SK-N-MC (cell line): ENCODE measurements around the gene ITGA3.

Experiments used
- DNase-seq: peaks from one replicate; pipeline ENCODE4 v3.0.0-alpha.2; 2011; ENCODE audit warnings: low read depth, low spot score
- H3K27ac ChIP-seq: fragments of 200-600 bp; sonication (generic); 2 replicates; pipeline ENCODE4 v1.5.1; 2016; ENCODE audit warnings: mixed run types
- H3K36me3 ChIP-seq: fragments of 200-600 bp; sonication (generic); 2 replicates; pipeline ENCODE4 v1.6.1; 2017; ENCODE audit warnings: antibody characterized with exemption, low read length, mixed read lengths; ENCODE audit not compliant: insufficient read depth
- H3K4me3 ChIP-seq: fragments of 200-600 bp; sonication (generic); 2 replicates; pipeline ENCODE4 v1.5.1; 2016
- H3K9ac ChIP-seq: fragments of 200-600 bp; sonication (generic); 2 replicates; pipeline ENCODE4 v1.8.0; 2017; ENCODE audit warnings: mixed run types, mixed read lengths; ENCODE audit not compliant: insufficient read length
- H3K9me3 ChIP-seq: fragments of 200-600 bp; sonication (generic); 2 replicates; pipeline ENCODE4 v1.6.1; 2017; ENCODE audit warnings: low read depth, mild to moderate bottlenecking, antibody characterized with exemption, low read length, moderate library complexity, mixed read lengths
- EZH2 ChIP-seq: fragments of 200-600 bp; sonication (generic); IDR thresholded peaks from one replicate; pipeline ENCODE4 v1.6.1; 2017; ENCODE audit warnings: antibody characterized with exemption
- FOXP2 ChIP-seq: optimal IDR thresholded peaks from 2 replicates; pipeline ENCODE3; 2011; ENCODE audit warnings: mild to moderate bottlenecking, moderate library complexity; ENCODE audit not compliant: insufficient read depth; ENCODE audit errors: extremely low read length, control extremely low read depth
- POLR2AphosphoS5 ChIP-seq: IDR thresholded peaks from 2 replicates; pipeline ENCODE4 v1.6.1; 2012; ENCODE audit warnings: mild to moderate bottlenecking, low read depth, low read length, borderline replicate concordance

The ITGA3 gene

DNA sequence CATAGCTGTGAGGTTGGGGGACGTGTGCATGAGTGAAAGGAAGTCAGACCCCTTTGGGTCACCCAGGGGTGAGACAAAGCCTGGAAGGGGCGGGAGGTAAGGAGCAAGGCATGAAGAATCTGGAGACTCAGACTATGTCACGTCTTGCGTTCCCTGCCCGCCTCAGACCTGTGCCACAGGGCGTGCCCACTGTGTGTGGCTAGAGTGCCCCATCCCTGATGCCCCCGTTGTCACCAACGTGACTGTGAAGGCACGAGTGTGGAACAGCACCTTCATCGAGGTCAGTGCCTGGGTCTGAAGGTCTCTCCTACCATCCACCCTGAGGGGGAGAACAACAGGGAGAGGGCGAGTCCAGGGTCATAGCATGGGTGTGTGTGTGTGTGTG lies 24.2 kb downstream of the ITGA3 start:
- H3K9me3 ChIP-seq, result no peaks in the 10 kb centered on the region
- H3K27ac ChIP-seq, result no peak overlapping the region
- H3K9ac ChIP-seq, result no peak overlapping the region
- TF ChIP-seq EZH2, result no peak
- no peak for TF ChIP-seq POLR2AphosphoS5
- H3K36me3 ChIP-seq, result no peaks in the 10 kb centered on the region
- no peak overlapping the region for H3K4me3 ChIP-seq
- DNase-seq, result no peak

DNA sequence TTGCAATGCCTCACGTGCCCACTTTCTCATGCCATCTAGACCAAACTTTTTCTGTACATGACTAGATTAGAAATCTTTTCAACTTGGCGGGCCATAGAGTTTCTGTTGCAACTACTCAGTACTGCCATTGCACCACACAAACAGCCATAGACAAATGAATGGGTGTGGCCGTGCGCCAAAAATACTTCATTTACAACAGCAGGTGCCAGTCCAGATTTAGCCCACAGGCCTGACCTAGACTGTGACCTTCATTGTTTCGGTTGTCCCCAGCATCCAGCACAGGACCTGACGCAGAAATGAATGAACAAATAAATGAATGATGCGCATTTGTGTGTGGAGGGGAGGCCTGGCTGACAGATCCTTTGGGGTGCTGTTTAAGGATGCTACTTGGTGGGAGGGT lies 24.9 kb downstream of the ITGA3 start:
- Histone ChIP-seq H3K9ac (no peak overlapping the region), H3K9me3 (no peaks in the 10 kb centered on the region), H3K4me3 (no peak overlapping the region), H3K36me3 (no peaks in the 10 kb centered on the region), H3K27ac (no peak overlapping the region)
- no peak for DNase-seq
- TF ChIP-seq EZH2 (no peak), FOXP2 (no peak), POLR2AphosphoS5 (no peak)

DNA sequence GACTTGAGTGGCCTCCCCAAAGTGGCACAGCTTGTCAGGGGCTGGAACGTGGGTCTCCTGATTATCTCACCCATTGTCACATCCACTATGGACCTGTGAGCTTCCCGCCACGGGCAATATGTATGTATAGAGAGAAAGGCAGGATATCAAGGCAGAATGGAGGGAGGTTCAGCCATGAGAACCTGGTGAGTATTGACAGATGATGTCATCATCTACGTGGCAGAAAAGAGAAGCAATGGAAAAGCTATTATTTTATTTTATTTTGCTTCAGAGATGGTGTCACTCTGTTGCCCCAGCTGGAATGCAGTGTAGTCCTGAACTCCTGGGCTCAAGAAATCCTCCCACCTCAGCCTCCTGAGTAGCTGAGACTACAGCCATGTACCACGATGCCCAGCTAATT lies 25.8 kb downstream of the ITGA3 start:
- DNase-seq, result no peak
- H3K4me3 ChIP-seq, result no peak overlapping the region
- H3K36me3 ChIP-seq, result no peaks in the 10 kb centered on the region
- TF ChIP-seq POLR2AphosphoS5 (no peak), EZH2 (no peak), FOXP2 (no peak)
- no peaks in the 10 kb centered on the region for H3K9me3 ChIP-seq
- H3K27ac ChIP-seq, result no peak overlapping the region
- H3K9ac ChIP-seq, result no peak overlapping the region

DNA sequence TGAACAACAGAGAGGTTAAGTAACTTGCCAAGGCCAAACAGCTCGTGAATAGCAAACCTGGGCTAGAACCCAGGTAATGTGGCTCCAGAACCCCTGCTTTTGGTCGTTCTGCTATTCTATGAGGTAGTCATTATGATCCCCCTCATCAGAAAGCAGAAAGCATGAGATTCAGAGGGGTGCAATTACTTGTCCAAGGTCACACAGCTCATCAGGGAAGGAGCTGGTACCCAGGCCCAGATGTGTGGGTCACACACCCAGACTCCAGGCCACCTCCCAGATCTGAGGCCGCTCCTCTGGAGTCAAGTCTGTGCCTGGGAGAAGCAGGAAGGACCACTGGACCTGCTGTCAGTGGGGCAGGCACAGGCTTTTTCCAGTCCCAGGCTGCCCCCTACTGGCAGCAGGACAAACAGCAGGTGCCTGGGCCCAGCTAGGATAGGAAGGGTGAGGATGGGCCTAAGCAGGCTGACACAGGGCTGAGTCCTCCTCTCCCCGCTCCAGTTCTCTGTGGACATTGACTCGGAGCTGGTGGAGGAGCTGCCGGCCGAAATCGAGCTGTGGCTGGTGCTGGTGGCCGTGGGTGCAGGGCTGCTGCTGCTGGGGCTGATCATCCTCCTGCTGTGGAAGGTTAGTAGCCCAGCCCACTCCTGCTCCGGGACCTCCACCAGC lies 31.5 kb downstream of the ITGA3 start:
- no peak overlapping the region for H3K9ac ChIP-seq
- no peaks in the 10 kb centered on the region for H3K9me3 ChIP-seq
- H3K4me3 ChIP-seq, result no peak overlapping the region
- H3K27ac ChIP-seq, result no peak overlapping the region
- no peaks in the 10 kb centered on the region for H3K36me3 ChIP-seq
- no peak for DNase-seq
- TF ChIP-seq POLR2AphosphoS5, result no peak
- TF ChIP-seq EZH2, result no peak
- no peak for TF ChIP-seq FOXP2

DNA sequence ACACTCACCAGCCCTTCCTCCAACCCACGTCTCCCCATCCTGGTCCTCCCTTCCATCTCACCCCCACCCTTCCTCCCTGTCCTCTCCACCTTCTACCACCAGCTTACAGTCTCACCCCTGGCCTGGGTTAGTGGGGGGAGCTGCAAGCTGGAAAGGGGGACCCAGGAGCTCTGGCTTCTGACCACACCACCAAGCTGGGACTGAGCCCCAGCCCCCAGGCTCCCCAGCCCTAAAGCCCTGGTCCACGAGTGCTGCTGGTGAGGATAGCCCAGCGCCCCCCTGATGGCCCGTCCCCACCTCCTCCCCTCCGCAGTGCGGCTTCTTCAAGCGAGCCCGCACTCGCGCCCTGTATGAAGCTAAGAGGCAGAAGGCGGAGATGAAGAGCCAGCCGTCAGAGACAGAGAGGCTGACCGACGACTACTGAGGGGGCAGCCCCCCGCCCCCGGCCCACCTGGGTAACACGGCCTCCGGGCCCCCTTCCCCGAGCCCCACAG lies 32.0 kb downstream of the ITGA3 start:
- no peaks in the 10 kb centered on the region for H3K36me3 ChIP-seq
- H3K9ac ChIP-seq, result no peak overlapping the region
- H3K27ac ChIP-seq, result no peak overlapping the region
- no peak for DNase-seq
- no peaks in the 10 kb centered on the region for H3K9me3 ChIP-seq
- TF ChIP-seq POLR2AphosphoS5, result no peak
- TF ChIP-seq EZH2, result no peak
- no peak for TF ChIP-seq FOXP2
- no peak overlapping the region for H3K4me3 ChIP-seq

DNA sequence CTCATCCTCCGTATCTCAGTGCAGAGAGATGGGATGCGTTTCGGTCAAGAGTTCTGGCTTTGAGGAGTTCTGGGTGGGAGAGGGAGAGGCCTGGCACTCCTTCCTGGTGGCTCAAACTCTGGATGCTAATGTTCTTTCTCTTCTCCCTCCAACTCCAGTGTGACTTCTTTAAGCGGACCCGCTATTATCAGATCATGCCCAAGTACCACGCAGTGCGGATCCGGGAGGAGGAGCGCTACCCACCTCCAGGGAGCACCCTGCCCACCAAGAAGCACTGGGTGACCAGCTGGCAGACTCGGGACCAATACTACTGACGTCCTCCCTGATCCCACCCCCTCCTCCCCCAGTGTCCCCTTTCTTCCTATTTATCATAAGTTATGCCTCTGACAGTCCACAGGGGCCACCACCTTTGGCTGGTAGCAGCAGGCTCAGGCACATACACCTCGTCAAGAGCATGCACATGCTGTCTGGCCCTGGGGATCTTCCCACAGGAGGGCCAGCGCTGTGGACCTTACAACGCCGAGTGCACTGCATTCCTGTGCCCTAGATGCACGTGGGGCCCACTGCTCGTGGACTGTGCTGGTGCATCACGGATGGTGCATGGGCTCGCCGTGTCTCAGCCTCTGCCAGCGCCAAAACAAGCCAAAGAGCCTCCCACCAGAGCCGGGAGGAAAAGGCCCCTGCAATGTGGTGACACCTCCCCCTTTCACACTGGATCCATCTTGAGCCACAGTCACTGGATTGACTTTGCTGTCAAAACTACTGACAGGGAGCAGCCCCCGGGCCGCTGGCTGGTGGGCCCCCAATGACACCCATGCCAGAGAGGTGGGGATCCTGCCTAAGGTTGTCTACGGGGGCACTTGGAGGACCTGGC lies 33.3 kb downstream of the ITGA3 start:
- DNase-seq, result no peak
- H3K9ac ChIP-seq, result no peak overlapping the region
- H3K27ac ChIP-seq, result no peak overlapping the region
- no peak overlapping the region for H3K4me3 ChIP-seq
- TF ChIP-seq FOXP2 (no peak), POLR2AphosphoS5 (no peak), EZH2 (no peak)
- no peaks in the 10 kb centered on the region for H3K9me3 ChIP-seq
- no peaks in the 10 kb centered on the region for H3K36me3 ChIP-seq

DNA sequence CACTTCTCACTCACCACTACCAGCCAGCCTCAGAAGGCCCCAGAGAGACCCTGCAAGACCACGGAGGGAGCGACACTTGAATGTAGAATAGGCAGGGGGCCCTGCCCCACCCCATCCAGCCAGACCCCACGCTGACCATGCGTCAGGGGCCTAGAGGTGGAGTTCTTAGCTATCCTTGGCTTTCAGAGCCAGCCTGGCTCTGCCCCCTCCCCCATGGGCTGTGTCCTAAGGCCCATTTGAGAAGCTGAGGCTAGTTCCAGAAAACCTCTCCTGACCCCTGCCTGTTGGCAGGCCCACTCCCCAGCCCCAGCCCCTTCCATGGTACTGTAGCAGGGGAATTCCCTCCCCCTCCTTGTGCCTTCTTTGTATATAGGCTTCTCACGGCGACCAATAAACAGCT lies 34.2 kb downstream of the ITGA3 start:
- H3K27ac ChIP-seq, result no peak overlapping the region
- no peaks in the 10 kb centered on the region for H3K36me3 ChIP-seq
- no peaks in the 10 kb centered on the region for H3K9me3 ChIP-seq
- TF ChIP-seq POLR2AphosphoS5 (no peak), EZH2 (no peak), FOXP2 (no peak)
- no peak overlapping the region for H3K4me3 ChIP-seq
- no peak for DNase-seq
- no peak overlapping the region for H3K9ac ChIP-seq

DNA sequence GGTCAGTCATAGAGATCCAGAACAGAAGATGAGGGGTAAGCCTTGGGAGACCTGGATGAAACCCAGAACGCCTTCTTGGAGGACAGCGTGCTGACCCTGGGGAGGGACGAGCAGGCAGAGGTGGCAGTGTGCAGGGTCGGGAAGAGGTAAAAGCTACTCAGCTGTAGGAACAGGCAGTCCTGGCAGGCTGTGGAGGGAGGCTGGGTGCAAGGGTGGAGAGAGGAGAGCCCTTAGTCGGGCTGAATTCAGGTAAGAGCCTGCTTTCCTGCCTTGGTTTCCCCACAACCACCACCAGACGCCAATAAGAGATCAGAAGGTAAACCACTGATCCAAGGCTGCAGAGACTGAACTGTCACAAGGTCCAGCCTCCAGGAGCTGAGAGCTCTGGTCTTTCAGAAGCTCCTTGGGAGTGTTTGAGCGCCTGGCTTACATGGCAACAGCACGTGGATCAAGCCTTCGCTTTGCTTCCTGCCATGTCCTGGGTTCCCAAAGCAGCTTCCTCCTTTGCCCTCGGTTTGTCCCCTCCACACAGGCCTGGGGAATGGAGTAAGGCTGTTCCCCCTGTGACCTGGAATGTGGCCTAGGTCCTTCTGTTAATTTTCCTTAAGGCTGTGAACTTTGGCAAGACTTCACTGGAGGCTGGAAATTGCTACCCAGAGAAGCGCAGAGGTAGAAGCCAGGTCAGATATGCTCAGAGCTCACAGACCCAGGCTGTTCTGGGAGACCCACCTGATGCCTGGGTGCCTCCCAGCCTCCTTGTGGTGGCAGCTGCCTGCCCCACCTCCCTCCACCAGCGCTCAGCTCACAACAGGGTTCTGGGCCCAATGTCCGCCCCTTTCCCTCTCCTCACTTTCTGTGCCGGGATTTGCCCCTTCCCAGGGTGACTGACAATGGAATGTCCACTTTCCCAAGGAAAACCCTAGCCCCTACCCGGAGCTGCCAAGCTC lies 35.3 kb downstream of the ITGA3 start:
- no peak overlapping the region for H3K27ac ChIP-seq
- no peak overlapping the region for H3K4me3 ChIP-seq
- no peaks in the 10 kb centered on the region for H3K9me3 ChIP-seq
- DNase-seq, result no peak
- no peaks in the 10 kb centered on the region for H3K36me3 ChIP-seq
- TF ChIP-seq POLR2AphosphoS5 (no peak), FOXP2 (no peak), EZH2 (no peak)
- H3K9ac ChIP-seq, result no peak overlapping the region
